WTC11 (cell line): ENCODE measurements around the gene RMI2.
"Not testable (repeated sequence)": the region's sequence is repeated elsewhere in the genome, so short reads cannot be mapped to it uniquely, and the experiment has no call there.

Experiments
- ATF1 ChIP-seq: sonication (generic); formaldehyde crosslinking; IDR thresholded peaks from 2 replicates; pipeline ENCODE4 v1.8.1; 2023; ENCODE audit warnings: mild to moderate bottlenecking, moderate library complexity, missing genetic modification reagents
- CBFB ChIP-seq: sonication (generic); formaldehyde crosslinking; IDR thresholded peaks from 2 replicates; pipeline ENCODE4 v1.8.1; 2022; ENCODE audit warnings: mild to moderate bottlenecking, low read depth, missing genetic modification reagents
- NR2C2 ChIP-seq: sonication (generic); formaldehyde crosslinking; IDR thresholded peaks from 2 replicates; pipeline ENCODE4 v1.8.0; 2022; ENCODE audit warnings: mild to moderate bottlenecking, missing genetic modification reagents
- SMAD4 ChIP-seq: sonication (generic); formaldehyde crosslinking; IDR thresholded peaks from 2 replicates; pipeline ENCODE4 v1.8.0; 2022; ENCODE audit warnings: mild to moderate bottlenecking, missing genetic modification reagents
- ZNF121 ChIP-seq: sonication (generic); formaldehyde crosslinking; IDR thresholded peaks from 2 replicates; pipeline ENCODE4 v1.8.0; 2023; ENCODE audit warnings: missing genetic modification reagents
- TF ChIP-seq, protein P1 (sequence below): fragments of 250-450 bp; sonication (Bioruptor Pico); IDR thresholded peaks from 2 replicates; pipeline ENCODE4 v1.8.0; 2021; ENCODE audit warnings: mild to moderate bottlenecking
- TF ChIP-seq, protein P2 (sequence below): sonication (generic); formaldehyde crosslinking; IDR thresholded peaks from 2 replicates; pipeline ENCODE4 v1.8.0; 2022; ENCODE audit warnings: mild to moderate bottlenecking, missing genetic modification reagents
- TF ChIP-seq, protein P3 (sequence below): sonication (generic); formaldehyde crosslinking; IDR thresholded peaks from 2 replicates; pipeline ENCODE4 v1.8.1; 2022; ENCODE audit warnings: low read depth, missing genetic modification reagents, borderline replicate concordance
- TF ChIP-seq, protein P4 (sequence below): fragments of 250-450 bp; sonication (Bioruptor Pico); IDR thresholded peaks from 2 replicates; pipeline ENCODE4 v2.1.2; 2022; ENCODE audit warnings: mild to moderate bottlenecking, moderate library complexity
- TF ChIP-seq, protein P5 (sequence below): sonication (generic); formaldehyde crosslinking; IDR thresholded peaks from 2 replicates; pipeline ENCODE4 v1.8.0; 2022; ENCODE audit warnings: mild to moderate bottlenecking, missing genetic modification reagents
- TF ChIP-seq, protein P6 (sequence below): fragments of 200-600 bp; IDR thresholded peaks from 2 replicates; pipeline ENCODE4 v1.8.0; 2022; ENCODE audit warnings: antibody characterized with exemption

DNA sequence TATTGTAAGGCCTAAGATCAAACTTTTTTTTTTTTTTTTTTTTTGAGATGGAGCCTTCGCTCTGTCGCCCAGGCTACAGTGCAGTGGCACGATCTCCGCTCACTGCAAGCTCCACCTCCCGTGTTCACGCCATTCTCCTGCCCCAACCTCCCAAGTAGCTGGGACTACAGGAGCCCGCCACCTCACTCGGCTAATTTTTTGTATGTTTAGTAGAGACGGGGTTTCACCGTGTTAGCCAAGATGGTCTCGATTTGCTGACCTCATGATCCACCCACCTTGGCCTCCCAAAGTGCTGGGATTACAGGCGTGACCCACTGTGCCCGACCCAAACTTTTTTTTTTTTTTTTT lies 25.6 kb downstream of the RMI2 start:
- TF ChIP-seq, protein P1, sequence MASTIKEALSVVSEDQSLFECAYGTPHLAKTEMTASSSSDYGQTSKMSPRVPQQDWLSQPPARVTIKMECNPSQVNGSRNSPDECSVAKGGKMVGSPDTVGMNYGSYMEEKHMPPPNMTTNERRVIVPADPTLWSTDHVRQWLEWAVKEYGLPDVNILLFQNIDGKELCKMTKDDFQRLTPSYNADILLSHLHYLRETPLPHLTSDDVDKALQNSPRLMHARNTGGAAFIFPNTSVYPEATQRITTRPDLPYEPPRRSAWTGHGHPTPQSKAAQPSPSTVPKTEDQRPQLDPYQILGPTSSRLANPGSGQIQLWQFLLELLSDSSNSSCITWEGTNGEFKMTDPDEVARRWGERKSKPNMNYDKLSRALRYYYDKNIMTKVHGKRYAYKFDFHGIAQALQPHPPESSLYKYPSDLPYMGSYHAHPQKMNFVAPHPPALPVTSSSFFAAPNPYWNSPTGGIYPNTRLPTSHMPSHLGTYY (CRISPR knock-in tag): not testable (repeated sequence)
- not testable (repeated sequence) for TF ChIP-seq SMAD4 (CRISPR knock-in tag); ZNF121 (CRISPR knock-in tag); CBFB; ATF1 (CRISPR knock-in tag); NR2C2 (CRISPR knock-in tag)
- TF ChIP-seq, protein P2, sequence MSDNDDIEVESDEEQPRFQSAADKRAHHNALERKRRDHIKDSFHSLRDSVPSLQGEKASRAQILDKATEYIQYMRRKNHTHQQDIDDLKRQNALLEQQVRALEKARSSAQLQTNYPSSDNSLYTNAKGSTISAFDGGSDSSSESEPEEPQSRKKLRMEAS (CRISPR knock-in tag): not testable (repeated sequence)
- TF ChIP-seq, protein P3, sequence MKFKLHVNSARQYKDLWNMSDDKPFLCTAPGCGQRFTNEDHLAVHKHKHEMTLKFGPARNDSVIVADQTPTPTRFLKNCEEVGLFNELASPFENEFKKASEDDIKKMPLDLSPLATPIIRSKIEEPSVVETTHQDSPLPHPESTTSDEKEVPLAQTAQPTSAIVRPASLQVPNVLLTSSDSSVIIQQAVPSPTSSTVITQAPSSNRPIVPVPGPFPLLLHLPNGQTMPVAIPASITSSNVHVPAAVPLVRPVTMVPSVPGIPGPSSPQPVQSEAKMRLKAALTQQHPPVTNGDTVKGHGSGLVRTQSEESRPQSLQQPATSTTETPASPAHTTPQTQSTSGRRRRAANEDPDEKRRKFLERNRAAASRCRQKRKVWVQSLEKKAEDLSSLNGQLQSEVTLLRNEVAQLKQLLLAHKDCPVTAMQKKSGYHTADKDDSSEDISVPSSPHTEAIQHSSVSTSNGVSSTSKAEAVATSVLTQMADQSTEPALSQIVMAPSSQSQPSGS: not testable (repeated sequence)
- TF ChIP-seq, protein P4, sequence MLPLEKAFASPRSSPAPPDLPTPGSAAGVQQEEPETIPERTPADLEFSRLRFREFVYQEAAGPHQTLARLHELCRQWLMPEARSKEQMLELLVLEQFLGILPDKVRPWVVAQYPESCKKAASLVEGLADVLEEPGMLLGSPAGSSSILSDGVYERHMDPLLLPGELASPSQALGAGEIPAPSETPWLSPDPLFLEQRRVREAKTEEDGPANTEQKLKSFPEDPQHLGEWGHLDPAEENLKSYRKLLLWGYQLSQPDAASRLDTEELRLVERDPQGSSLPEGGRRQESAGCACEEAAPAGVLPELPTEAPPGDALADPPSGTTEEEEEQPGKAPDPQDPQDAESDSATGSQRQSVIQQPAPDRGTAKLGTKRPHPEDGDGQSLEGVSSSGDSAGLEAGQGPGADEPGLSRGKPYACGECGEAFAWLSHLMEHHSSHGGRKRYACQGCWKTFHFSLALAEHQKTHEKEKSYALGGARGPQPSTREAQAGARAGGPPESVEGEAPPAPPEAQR (CRISPR knock-in tag): not testable (repeated sequence)
- TF ChIP-seq, protein P5, sequence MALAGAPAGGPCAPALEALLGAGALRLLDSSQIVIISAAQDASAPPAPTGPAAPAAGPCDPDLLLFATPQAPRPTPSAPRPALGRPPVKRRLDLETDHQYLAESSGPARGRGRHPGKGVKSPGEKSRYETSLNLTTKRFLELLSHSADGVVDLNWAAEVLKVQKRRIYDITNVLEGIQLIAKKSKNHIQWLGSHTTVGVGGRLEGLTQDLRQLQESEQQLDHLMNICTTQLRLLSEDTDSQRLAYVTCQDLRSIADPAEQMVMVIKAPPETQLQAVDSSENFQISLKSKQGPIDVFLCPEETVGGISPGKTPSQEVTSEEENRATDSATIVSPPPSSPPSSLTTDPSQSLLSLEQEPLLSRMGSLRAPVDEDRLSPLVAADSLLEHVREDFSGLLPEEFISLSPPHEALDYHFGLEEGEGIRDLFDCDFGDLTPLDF: not testable (repeated sequence)
- TF ChIP-seq, protein P6, sequence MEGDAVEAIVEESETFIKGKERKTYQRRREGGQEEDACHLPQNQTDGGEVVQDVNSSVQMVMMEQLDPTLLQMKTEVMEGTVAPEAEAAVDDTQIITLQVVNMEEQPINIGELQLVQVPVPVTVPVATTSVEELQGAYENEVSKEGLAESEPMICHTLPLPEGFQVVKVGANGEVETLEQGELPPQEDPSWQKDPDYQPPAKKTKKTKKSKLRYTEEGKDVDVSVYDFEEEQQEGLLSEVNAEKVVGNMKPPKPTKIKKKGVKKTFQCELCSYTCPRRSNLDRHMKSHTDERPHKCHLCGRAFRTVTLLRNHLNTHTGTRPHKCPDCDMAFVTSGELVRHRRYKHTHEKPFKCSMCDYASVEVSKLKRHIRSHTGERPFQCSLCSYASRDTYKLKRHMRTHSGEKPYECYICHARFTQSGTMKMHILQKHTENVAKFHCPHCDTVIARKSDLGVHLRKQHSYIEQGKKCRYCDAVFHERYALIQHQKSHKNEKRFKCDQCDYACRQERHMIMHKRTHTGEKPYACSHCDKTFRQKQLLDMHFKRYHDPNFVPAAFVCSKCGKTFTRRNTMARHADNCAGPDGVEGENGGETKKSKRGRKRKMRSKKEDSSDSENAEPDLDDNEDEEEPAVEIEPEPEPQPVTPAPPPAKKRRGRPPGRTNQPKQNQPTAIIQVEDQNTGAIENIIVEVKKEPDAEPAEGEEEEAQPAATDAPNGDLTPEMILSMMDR: not testable (repeated sequence)
